Glutamatergic neuron (in vitro differentiated cells): ENCODE measurements around the gene GCG. TPM values are rescaled to one million over a fixed set of nuclear protein-coding genes. Genes with fewer than 3 reads are reported as not detected.
A peak's percentile ranks its signal among the peaks of the same experiment; 100 is the strongest.

Experiments
- DNase-seq: peaks from one replicate; pipeline ENCODE4 v3.0.0; 2022
- H3K27ac Mint-ChIP-seq: one replicate; pipeline ENCODE4 v1.8.0; 2020; ENCODE audit warnings: mild to moderate bottlenecking, mixed read lengths, inconsistent platforms; ENCODE audit not compliant: unreplicated experiment
- H3K27me3 Mint-ChIP-seq: one replicate; pipeline ENCODE4 v1.8.0; 2020; ENCODE audit warnings: mild to moderate bottlenecking, moderate library complexity, mixed read lengths, inconsistent platforms; ENCODE audit not compliant: unreplicated experiment
- H3K36me3 Mint-ChIP-seq: one replicate; pipeline ENCODE4 v1.8.0; 2020; ENCODE audit warnings: mild to moderate bottlenecking, mixed read lengths, inconsistent platforms; ENCODE audit not compliant: unreplicated experiment
- H3K4me1 Mint-ChIP-seq: one replicate; pipeline ENCODE4 v1.8.0; 2020; ENCODE audit warnings: mild to moderate bottlenecking, low read depth, mixed read lengths, inconsistent platforms; ENCODE audit not compliant: unreplicated experiment
- H3K4me3 Mint-ChIP-seq: one replicate; pipeline ENCODE4 v1.8.0; 2020; ENCODE audit warnings: mild to moderate bottlenecking, mixed read lengths, inconsistent platforms; ENCODE audit not compliant: unreplicated experiment
- H3K9me3 Mint-ChIP-seq: one replicate; pipeline ENCODE4 v1.8.0; 2020; ENCODE audit warnings: mild to moderate bottlenecking, moderate library complexity, mixed read lengths, inconsistent platforms; ENCODE audit not compliant: unreplicated experiment
- total RNA-seq: library from RNA; stranded (reverse); fragmentation: NEBNext Ultra II Directional; extraction: Animal tissue kit (Norgen Biotek cat#: 25700); gene quantifications from one replicate; pipeline ENCODE4 v1.2.1, GENCODE V29; 2021; ENCODE audit not compliant: unreplicated experiment
- TF ChIP-seq, protein P1 (sequence below): fragments of 200-600 bp; sonication (generic); IDR thresholded peaks from one replicate; pipeline ENCODE4 v1.5.0; 2021; ENCODE audit not compliant: partially characterized antibody, unreplicated experiment

GCG gene
- total RNA-seq, 1 donor from 2014 or later: not detected

DNA sequence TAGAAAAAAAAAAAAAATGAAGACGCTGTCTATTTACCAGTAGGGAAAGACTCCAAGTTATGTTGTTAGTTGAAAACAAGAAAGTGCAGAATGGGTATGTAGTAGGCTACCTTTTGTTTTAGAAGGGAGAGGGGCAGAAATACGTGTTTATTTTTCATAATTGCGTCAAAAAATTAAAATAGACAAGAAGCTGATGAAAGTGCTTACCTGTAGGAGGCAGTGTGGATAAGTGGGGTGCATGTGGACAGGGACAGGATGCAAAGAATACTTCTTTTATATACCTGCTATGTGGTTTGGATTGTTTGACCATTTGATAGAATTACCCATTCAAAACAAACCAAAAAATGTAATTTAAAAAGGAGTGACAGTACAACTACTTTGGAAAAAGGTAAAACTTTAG is 3.0 kb upstream of the GCG start:
- Mint-ChIP-seq H3K27me3 (no peaks in the 10 kb centered on the region), H3K36me3 (no peaks in the 10 kb centered on the region), H3K4me3 (no peak overlapping the region), H3K9me3 (no peaks in the 10 kb centered on the region), H3K4me1 (no peaks in the 10 kb centered on the region), H3K27ac (no peak overlapping the region)
- no peak for DNase-seq
- TF ChIP-seq, protein P1, sequence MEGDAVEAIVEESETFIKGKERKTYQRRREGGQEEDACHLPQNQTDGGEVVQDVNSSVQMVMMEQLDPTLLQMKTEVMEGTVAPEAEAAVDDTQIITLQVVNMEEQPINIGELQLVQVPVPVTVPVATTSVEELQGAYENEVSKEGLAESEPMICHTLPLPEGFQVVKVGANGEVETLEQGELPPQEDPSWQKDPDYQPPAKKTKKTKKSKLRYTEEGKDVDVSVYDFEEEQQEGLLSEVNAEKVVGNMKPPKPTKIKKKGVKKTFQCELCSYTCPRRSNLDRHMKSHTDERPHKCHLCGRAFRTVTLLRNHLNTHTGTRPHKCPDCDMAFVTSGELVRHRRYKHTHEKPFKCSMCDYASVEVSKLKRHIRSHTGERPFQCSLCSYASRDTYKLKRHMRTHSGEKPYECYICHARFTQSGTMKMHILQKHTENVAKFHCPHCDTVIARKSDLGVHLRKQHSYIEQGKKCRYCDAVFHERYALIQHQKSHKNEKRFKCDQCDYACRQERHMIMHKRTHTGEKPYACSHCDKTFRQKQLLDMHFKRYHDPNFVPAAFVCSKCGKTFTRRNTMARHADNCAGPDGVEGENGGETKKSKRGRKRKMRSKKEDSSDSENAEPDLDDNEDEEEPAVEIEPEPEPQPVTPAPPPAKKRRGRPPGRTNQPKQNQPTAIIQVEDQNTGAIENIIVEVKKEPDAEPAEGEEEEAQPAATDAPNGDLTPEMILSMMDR: no peak

DNA sequence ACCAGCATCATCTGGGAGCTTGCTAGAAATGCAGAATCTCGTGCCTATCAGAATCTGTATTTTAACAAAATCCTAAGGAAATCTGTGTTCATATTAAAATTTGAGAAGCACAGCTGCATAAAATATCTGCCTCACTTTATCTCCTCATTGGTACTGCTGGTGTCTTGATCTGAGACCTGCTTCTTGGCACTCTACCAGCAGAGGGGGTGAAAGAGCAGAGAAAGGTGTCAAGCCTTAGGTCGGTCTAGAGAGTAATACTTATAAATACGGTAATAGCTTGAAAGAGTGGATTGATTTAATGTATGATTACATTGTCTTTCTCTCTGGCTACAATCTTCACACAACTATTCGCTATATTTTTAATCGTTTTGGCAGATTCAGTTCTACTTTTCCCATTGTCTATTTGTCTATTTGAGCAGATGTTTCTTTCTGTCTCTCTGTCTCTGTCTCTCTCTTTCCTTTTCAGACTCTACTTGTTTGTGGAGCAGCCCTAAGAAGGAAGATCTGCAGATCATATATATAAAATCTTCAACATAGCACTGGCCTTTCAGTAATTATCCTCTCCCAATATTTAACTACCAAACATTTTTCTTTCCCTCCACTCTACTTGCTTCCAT is 1.7 kb upstream of the GCG start:
- DNase-seq: peak; percentile 72
- TF ChIP-seq, protein P1: peak; percentile 76
- H3K36me3 Mint-ChIP-seq: no peaks in the 10 kb centered on the region
- H3K9me3 Mint-ChIP-seq: no peaks in the 10 kb centered on the region
- peaks cover 2% of the 10 kb centered on the region for H3K4me1 Mint-ChIP-seq
- no peak overlapping the region for H3K27ac Mint-ChIP-seq
- H3K4me3 Mint-ChIP-seq: no peak overlapping the region
- no peaks in the 10 kb centered on the region for H3K27me3 Mint-ChIP-seq

- H3K27ac Mint-ChIP-seq: no peak overlapping the region
- no peaks in the 10 kb centered on the region for H3K27me3 Mint-ChIP-seq
- peaks cover 2% of the 10 kb centered on the region for H3K4me1 Mint-ChIP-seq
- H3K36me3 Mint-ChIP-seq: no peaks in the 10 kb centered on the region
- H3K4me3 Mint-ChIP-seq: no peak overlapping the region
- TF ChIP-seq, protein P1: no peak
- H3K9me3 Mint-ChIP-seq: no peaks in the 10 kb centered on the region
- DNase-seq: no peak
Measured at GRCh38 chr2:162149940-162150339, 2.1 kb downstream of the GCG start.

DNA sequence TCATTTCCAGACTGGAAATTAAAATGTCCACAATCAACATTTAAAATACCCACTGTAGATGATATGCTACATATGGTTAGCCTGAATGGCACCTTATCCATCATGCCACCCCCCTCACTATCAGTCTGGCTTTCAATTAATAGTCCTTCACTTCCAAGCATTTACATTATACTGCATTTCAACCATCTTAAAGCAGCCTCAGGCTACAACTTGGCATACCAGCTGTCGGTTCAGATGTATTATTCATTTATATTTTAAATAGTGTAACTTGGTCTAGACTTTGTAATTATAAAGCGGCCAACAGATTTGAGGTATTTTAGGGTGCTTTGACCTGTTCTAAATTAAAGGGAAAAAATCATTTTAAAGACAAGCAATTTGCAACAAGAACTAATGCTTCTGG is 2.6 kb downstream of the GCG start:
- no peak for DNase-seq
- Mint-ChIP-seq H3K4me3 (no peak overlapping the region), H3K9me3 (no peaks in the 10 kb centered on the region), H3K27ac (no peak overlapping the region), H3K36me3 (no peaks in the 10 kb centered on the region), H3K27me3 (no peaks in the 10 kb centered on the region), H3K4me1 (peaks cover 2% of the 10 kb centered on the region)
- TF ChIP-seq, protein P1: no peak

DNA sequence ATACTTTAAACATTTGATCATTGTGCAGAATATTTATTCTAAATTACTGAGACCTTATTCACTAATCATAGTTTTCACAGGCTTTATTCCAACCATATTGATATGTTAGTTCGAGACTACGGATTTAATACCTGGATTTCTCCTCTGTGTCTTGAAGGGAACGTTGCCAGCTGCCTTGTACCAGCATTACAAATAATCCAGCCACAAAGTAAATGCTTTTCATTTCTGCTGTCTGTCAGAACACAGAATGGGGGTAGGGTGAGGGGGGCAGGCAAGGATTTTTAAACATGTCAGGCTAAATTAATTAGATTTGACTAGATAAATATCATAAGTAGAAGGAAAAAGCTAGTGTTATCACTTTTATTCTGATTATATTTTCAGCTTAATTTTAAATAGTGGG is 3.1 kb downstream of the GCG start:
- no peaks in the 10 kb centered on the region for H3K36me3 Mint-ChIP-seq
- TF ChIP-seq, protein P1: no peak
- no peak overlapping the region for H3K27ac Mint-ChIP-seq
- no peak for DNase-seq
- H3K4me3 Mint-ChIP-seq: no peak overlapping the region
- no peaks in the 10 kb centered on the region for H3K27me3 Mint-ChIP-seq
- H3K9me3 Mint-ChIP-seq: no peaks in the 10 kb centered on the region
- H3K4me1 Mint-ChIP-seq: peaks cover 2% of the 10 kb centered on the region
